Transverse colon (tissue), 4 donors: ENCODE data around the gene ACSL4.

ENCODE experiments used
- CTCF ChIP-seq, 5 experiments: fragments of 200-600 bp in 3 of 5; fragments of 450-650 bp in 2 of 5; sonication (generic) in 3 of 5; IDR thresholded peaks; 1 replicate in 2 of 5; 2 replicates in 3 of 5; pipeline ENCODE4 v1.5.1; 2016 to 2017; ENCODE audit warnings: antibody characterized with exemption in 5 of 5, inconsistent platforms in 3 of 5, mild to moderate bottlenecking in 2 of 5, moderate library complexity in 1 of 5
- EP300 ChIP-seq: sonication (generic); formaldehyde crosslinking; IDR thresholded peaks from one replicate; pipeline ENCODE4 v1.6.1; 2017; ENCODE audit warnings: antibody characterized with exemption, low read depth
- POLR2A ChIP-seq: fragments of 450-650 bp; IDR thresholded peaks from one replicate; pipeline ENCODE4 v1.6.1; 2016; ENCODE audit warnings: antibody characterized with exemption, mild to moderate bottlenecking, moderate library complexity
- POLR2AphosphoS5 ChIP-seq, 3 donors: sonication (generic); formaldehyde crosslinking; IDR thresholded peaks; one replicate each; pipeline ENCODE4 v1.6.1; 2016; ENCODE audit warnings: antibody characterized with exemption in 3 of 3

GRCh38 chrX:109687903-109688302, 45.2 kb downstream of the ACSL4 start:
- TF ChIP-seq POLR2AphosphoS5 (IDR thresholded peaks at IDR 0.05) (no peak), CTCF (IDR thresholded peaks at IDR 0.05) (no peak), POLR2A (no peak), EP300 (no peak)
